NCI-H1417 (cell line): ENCODE results near the gene RELT.

ENCODE experiments used
- DNase-seq, 3 experiments: peaks; one replicate each; lab custom pipeline; 2025; lab: John Stamatoyannopoulos, UW

Gene RELT

GRCh38 chr11:73347067-73347466, 29.1 kb upstream of the RELT start:
- DNase-seq, result no peak

DNA sequence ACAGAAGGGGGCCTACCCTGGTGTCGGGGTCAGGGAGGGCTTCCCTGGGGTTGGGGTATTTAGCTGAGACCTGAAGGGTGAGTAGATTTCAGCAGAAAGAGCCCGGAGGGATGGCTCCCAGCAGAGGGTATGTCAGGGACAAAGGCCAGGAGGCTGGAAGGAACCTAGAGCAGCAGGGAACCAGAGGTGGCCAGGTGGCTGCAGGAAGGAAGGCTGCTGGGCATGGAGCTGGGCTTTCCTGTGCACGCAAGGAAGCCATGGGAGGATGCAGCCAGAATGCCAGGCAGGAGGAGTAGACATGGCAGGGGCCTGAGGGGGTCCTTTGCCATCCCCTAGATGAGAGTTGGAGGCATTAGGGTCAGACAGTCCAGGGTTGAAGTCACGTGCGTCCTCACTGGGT, 27.4 kb upstream of the RELT start:
- no peak for DNase-seq

DNA sequence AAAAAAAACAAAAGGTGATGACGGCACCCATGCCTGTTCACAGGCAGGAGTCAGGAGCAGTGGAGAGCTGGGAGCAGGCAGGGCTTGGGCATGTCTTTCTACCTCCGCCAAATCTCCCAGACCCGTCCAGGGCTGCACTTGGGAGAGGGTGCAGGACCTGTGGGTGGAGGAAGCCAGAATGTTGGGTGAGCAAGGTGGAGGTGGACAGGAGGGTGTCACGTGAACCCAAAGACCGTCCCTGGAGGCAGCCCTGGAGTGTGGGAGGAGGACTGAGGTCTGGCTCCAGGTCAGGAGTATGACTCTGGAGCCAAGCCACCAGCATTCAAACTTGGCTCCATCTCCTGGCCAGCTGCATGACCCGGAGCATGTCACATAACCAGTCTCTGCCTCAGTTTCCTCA, 26.6 kb upstream of the RELT start:
- DNase-seq, result no peak

GRCh38 chr11:73350908-73351636, 25.1 kb upstream of the RELT start:
- peak; percentile 38 to 81 (median 66) for DNase-seq

GRCh38 chr11:73353422-73353821, 22.8 kb upstream of the RELT start:
- DNase-seq, result no peak

- DNase-seq, result no peak
These were observed 21.1 kb upstream of the RELT start for GRCh38 chr11:73355109-73355508.

DNA sequence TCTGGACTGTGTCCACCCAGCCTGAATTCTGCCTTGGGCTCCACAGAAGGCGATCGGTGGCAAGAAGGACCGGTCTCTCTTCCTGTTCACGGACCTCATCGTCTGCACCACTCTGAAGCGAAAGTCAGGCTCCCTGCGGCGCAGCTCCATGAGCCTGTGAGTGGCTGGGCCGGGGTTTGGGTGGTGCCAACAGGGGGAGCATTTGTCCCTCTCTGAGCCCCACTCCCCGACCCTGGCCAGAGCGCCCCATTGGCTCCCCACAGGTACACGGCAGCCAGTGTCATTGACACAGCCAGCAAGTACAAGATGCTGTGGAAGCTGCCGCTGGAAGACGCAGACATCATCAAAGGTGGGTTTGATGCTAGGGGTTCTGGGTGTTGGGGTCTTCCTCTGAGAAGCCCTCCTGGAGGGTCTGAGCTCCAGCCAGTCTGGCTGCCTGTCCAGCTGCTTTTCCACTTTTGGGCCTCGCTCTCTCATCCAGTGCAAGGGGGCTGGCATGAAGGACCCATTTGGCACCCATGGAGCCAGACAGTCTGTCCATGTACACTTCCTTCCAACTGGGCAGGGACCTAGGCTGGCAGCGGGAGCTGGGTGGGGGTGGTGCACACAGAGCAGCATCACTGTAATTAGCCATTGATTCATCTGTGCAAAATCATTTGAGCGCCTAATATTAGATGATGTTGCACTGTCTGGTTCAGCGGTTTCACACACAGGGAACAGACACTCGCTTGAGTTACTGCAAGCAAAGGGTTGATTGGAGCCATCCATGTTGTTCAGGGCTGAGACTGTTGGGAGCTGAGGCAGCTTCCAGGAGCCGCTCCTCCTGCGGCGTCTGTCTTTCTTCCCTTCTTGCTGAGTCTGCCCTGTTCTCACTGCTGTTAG, 19.0 kb upstream of the RELT start:
- peak in 2 of 3 experiments; percentile 17 to 53 for DNase-seq

DNA sequence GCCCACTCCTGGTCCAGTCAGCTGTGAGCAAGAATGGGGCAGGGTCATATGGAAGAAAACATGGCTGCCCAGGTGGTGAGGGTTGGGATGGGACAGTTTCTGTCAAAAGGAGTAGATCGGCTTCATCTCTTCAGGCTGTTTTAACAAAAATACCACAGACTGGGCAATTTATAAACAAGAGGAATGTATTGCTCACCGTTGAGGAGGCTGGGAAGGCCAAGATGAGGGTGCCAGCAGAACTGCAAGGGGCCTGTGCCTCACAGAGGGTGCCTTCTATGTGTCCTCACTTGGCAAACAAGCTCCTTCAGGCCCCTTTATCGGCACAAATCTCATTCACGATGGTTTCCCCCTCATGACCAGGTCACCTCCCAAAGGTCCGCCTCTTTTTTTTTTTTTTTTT, 18.1 kb upstream of the RELT start:
- DNase-seq, result no peak

GRCh38 chr11:73359341-73359740, 16.9 kb upstream of the RELT start:
- DNase-seq, result no peak

DNA sequence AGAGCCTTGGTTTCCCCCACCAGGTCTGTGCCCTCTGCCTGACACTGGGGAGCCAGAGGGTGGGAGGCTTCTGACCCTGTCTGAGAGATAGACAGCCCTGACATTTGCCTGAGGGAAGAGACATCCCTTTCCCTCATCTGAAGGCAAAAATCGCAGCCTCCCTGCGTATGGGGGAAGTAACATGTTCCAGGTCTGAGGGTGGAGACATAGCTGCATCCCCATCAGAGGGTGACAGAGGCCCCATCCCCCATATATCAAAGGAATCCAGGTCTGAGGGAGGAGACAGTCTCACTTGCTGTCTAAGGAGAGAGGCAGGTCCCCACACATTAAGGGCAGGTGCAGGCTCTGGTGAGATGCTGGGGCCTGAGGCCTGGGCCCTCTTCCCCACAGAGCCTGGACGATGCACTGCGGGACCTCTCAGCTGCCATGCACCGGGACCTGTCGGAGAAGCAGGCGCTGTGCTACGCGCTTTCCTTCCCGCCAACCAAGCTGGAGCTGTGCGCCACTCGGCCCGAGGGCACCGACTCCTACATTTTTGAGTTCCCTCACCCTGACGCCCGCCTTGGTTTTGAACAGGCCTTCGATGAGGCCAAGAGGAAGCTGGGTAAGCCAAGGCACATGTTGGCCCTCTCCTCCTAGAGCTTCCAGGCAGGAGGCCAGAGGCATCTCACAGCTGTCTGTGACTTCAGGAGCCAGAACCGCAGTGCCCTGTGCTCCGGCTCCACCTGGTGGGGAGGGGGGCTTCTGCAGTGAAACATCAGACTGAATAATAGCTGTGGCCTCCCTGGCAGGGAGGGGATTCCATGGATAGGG, 16.1 kb upstream of the RELT start:
- DNase-seq, result peak in 2 of 3 experiments; percentile 11 to 27

GRCh38 chr11:73360743-73361369, 15.3 kb upstream of the RELT start:
- DNase-seq, result no peak

GRCh38 chr11:73361953-73362776, 14.0 kb upstream of the RELT start:
- no peak for DNase-seq

DNA sequence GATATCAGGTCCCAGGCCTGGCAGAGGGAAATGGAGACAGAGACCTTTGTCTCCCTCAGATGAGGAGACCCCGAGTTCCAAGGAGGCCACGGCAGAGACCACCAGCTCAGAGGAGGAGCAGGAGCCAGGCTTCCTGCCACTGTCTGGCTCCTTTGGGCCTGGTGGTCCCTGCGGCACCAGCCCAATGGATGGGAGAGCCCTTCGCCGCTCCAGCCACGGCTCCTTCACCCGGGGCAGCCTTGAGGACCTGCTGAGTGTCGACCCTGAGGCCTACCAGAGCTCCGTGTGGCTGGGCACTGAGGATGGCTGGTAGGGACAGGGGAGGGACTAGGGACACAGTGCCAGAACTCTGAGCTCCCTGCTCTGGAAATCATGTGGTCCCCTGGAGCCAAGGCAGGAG, 13.1 kb upstream of the RELT start:
- DNase-seq, result no peak

- DNase-seq, result no peak
These were observed 10.6 kb upstream of the RELT start for GRCh38 chr11:73365352-73366264.

DNA sequence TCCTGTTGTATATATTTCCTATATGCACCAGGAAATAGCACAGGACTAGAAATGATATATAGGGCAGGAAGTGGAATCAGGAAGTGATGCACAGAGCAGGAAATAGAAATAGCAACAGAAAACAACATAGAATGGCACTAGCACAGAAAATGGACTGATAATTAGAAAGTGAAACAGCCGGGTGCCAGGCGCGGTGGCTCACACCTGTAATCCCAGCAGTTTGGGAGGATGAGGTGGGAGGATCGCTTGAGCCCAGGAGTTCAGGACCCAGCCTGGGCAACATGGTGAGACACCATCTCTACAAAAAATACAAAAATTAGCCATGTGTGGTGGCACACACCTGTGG, 10.0 kb upstream of the RELT start:
- no peak for DNase-seq

GRCh38 chr11:73366953-73367352, 9.2 kb upstream of the RELT start:
- DNase-seq, result no peak

GRCh38 chr11:73367482-73368024, 8.6 kb upstream of the RELT start:
- DNase-seq, result no peak

GRCh38 chr11:73372375-73372993, 3.7 kb upstream of the RELT start:
- no peak for DNase-seq

DNA sequence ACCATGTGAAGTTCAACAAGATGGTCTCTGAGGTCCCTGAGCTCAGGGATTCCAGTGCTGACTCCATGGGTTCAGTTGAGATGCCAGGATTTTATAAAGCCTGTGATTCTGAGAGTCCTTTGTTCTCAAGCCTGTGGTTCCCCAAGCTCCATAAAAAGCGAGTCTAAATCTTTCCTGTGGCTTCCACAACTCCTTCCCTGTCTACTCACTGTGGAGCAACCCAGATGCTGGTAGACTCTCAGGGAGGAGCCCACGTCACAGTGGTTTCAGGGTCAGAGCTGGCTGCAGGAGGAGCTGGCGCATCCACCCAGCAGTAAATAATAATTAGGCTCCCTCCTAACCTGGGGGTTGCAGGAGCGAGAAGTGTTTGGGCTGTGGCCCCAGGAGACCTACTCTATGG, 2.0 kb upstream of the RELT start:
- peak in 2 of 3 experiments; percentile 26 to 51 for DNase-seq

- no peak for DNase-seq
These were observed 404 bp upstream of the RELT start for GRCh38 chr11:73375830-73376159.
